ENCODE results near the gene ANAPC5.

- TF ChIP-seq POLR2A (IDR thresholded peaks at IDR 0.05): no peak
- no peak for TF ChIP-seq CTCF (IDR thresholded peaks at IDR 0.05 in 4 of 5, conservative IDR thresholded peaks at IDR 0.05 in 1 of 5)
Measured at GRCh38 chr12:121267822-121268221, 84.4 kb downstream of the ANAPC5 start.
